Measurements from ENCODE around the gene NRAS.

The NRAS gene

GRCh38 chr1:114669562-114670082 is 46.9 kb downstream of the NRAS start, which contains the start of gene DENND2C (continued):
- TF ChIP-seq PRDM10 (tag by site-specific recombination; IDR thresholded peaks at IDR 0.05), result peak; percentile 60
- TF ChIP-seq ZNF221 (tag by site-specific recombination; IDR thresholded peaks at IDR 0.05; ENCODE audit: borderline replicate concordance), result no peak
- TF ChIP-seq ZNF341 (tag by site-specific recombination; IDR thresholded peaks at IDR 0.05; ENCODE audit: low read depth), result peak; percentile 42; the same call in 1 of the 2 replicates
- TF ChIP-seq ZEB2 (tag by site-specific recombination; IDR thresholded peaks at IDR 0.05), result peak; percentile 91
- TF ChIP-seq ZBTB1 (tag by site-specific recombination; IDR thresholded peaks at IDR 0.05), result 0 out of 2 replicates have a peak, but pooled peaks have one; percentile 46
- TF ChIP-seq ZNF155 (tag by site-specific recombination; IDR thresholded peaks at IDR 0.05), result no peak
- TF ChIP-seq REST (tag by site-specific recombination; IDR thresholded peaks at IDR 0.05), result peak; percentile 21; the same call in 1 of the 2 replicates
- 0 out of 2 replicates have a peak, but pooled peaks have one; percentile 12 for TF ChIP-seq ZSCAN4 (tag by site-specific recombination; IDR thresholded peaks at IDR 0.05)
- TF ChIP-seq YY1 (tag by site-specific recombination; IDR thresholded peaks at IDR 0.05), result no peak
- TF ChIP-seq ZNF2 (tag by site-specific recombination; IDR thresholded peaks at IDR 0.05), result no peak
- TF ChIP-seq ZNF26 (tag by site-specific recombination; IDR thresholded peaks at IDR 0.05), result no peak
- TF ChIP-seq KLF16 (tag by site-specific recombination; IDR thresholded peaks at IDR 0.05), result peak; percentile 88
- TF ChIP-seq ZNF394 (tag by site-specific recombination; IDR thresholded peaks at IDR 0.05; ENCODE audit: borderline replicate concordance), result no peak
- TF ChIP-seq ZNF624 (tag by site-specific recombination; IDR thresholded peaks at IDR 0.05), result no peak
- peak; percentile 52 for TF ChIP-seq ZBTB26 (tag by site-specific recombination; optimal IDR thresholded peaks at IDR 0.05)
- peak; percentile 56; the same call in 1 of the 2 replicates for TF ChIP-seq ZBTB8A (tag by site-specific recombination; IDR thresholded peaks at IDR 0.05)
- TF ChIP-seq SP7 (tag by site-specific recombination; IDR thresholded peaks at IDR 0.05), result peak; percentile 65
- no peak for TF ChIP-seq ZNF211 (tag by site-specific recombination; IDR thresholded peaks at IDR 0.05; ENCODE audit: low read depth)
- TF ChIP-seq WT1 (tag by site-specific recombination; IDR thresholded peaks at IDR 0.05), result 0 out of 2 replicates have a peak, but pooled peaks have one; percentile 22
- no peak for TF ChIP-seq ZSCAN16 (tag by site-specific recombination; IDR thresholded peaks at IDR 0.05)
- no peak for TF ChIP-seq MZF1 (tag by site-specific recombination; IDR thresholded peaks at IDR 0.05; ENCODE audit: borderline replicate concordance)
- TF ChIP-seq ZNF280D (tag by site-specific recombination; IDR thresholded peaks at IDR 0.05), result no peak
- no peak for TF ChIP-seq ZNF114 (tag by site-specific recombination; IDR thresholded peaks at IDR 0.05)
- TF ChIP-seq SALL2 (tag by site-specific recombination; IDR thresholded peaks at IDR 0.05; ENCODE audit: borderline replicate concordance), result no peak
- TF ChIP-seq ZNF24 (tag by site-specific recombination; IDR thresholded peaks at IDR 0.05), result no peak
